PFSK-1 (cell line): ENCODE results near the gene MEGF11. TPM values are rescaled to one million over a fixed set of nuclear protein-coding genes. Genes with fewer than 3 reads are reported as not detected.

Source experiments
- FOXP2 ChIP-seq: optimal IDR thresholded peaks from 2 replicates; pipeline ENCODE3; 2011; ENCODE audit warnings: borderline replicate concordance, control low read depth, inconsistent platforms; ENCODE audit not compliant: insufficient read depth; ENCODE audit errors: extremely low read length, extremely low read depth
- POLR2AphosphoS5 ChIP-seq: IDR thresholded peaks from 2 replicates; pipeline ENCODE4 v1.6.1; 2012; ENCODE audit warnings: low read depth, mild to moderate bottlenecking, control low read depth, low read length, moderate library complexity
- REST ChIP-seq, 2 experiments: IDR thresholded peaks; 2 replicates each; pipeline versions ENCODE4 v1.6.1 to v1.8.0; 2011 to 2012; ENCODE audit warnings: low read depth in 2 of 2, low read length in 2 of 2, control low read depth in 1 of 2, inconsistent platforms in 1 of 2, mild to moderate bottlenecking in 1 of 2, moderate library complexity in 1 of 2; ENCODE audit not compliant: insufficient read depth in 1 of 2
- SIN3A ChIP-seq: IDR thresholded peaks from 2 replicates; pipeline ENCODE4 v1.6.1; 2012; ENCODE audit warnings: mild to moderate bottlenecking, low read length, moderate library complexity, borderline replicate concordance; ENCODE audit not compliant: insufficient read depth
- TAF1 ChIP-seq: IDR thresholded peaks from 2 replicates; pipeline ENCODE4 v1.6.1; 2012; ENCODE audit warnings: low read length, control low read depth, borderline replicate concordance; ENCODE audit not compliant: insufficient read depth
- polyA plus RNA-seq: library from polyadenylated mRNA; unstranded; fragments of >200 nt; gene quantifications from one replicate; pipeline ENCODE4 v1.2.1, GENCODE V29; 2012; ENCODE audit warnings: low read depth, missing spikeins; ENCODE audit not compliant: insufficient read length

MEGF11 gene
- 1.1 TPM for polyA plus RNA-seq

- TF ChIP-seq TAF1, result no peak
- TF ChIP-seq POLR2AphosphoS5, result no peak
- TF ChIP-seq SIN3A, result no peak
- no peak for TF ChIP-seq FOXP2
- TF ChIP-seq REST (IDR thresholded peaks at IDR 0.05; ENCODE audit: insufficient read depth in 1 of 2, low read depth in 2 of 2, low read length in 2 of 2), result no peak
These were observed at the start of gene MEGF11 for GRCh38 chr15:66253418-66254088. Gene MEGF11, minus strand, starts transcription at chr15:66253750. Its CDS starts 125,347 bp downstream, at chr15:66128403.

GRCh38 chr15:66302489-66303278 lies 49.1 kb upstream of the MEGF11 start:
- no peak for TF ChIP-seq FOXP2
- TF ChIP-seq SIN3A, result no peak
- no peak for TF ChIP-seq POLR2AphosphoS5
- no peak for TF ChIP-seq REST (IDR thresholded peaks at IDR 0.05; ENCODE audit: insufficient read depth in 1 of 2, low read depth in 2 of 2, low read length in 2 of 2)
- no peak for TF ChIP-seq TAF1

GRCh38 chr15:66298803-66299251 lies 45.3 kb upstream of the MEGF11 start:
- TF ChIP-seq SIN3A (no peak), TAF1 (no peak), POLR2AphosphoS5 (no peak), REST (IDR thresholded peaks at IDR 0.05; ENCODE audit: insufficient read depth in 1 of 2, low read depth in 2 of 2, low read length in 2 of 2) (no peak), FOXP2 (no peak)

- TF ChIP-seq TAF1 (no peak), SIN3A (no peak), FOXP2 (no peak), REST (IDR thresholded peaks at IDR 0.05; ENCODE audit: insufficient read depth in 1 of 2, low read depth in 2 of 2, low read length in 2 of 2) (no peak), POLR2AphosphoS5 (no peak)
These were observed 42.6 kb upstream of the MEGF11 start for GRCh38 chr15:66296186-66296585.
